ENCODE data around the gene EME2.
A peak's percentile ranks its signal among the peaks of the same experiment; 100 is the strongest.

The EME2 gene

GRCh38 chr16:1821861-1822611 is 49.4 kb downstream of the EME2 start:
- DNase-seq, result no peak

- no peak for DNase-seq
Measured at GRCh38 chr16:1822801-1823200, 50.2 kb downstream of the EME2 start.

GRCh38 chr16:1823821-1824220 is 51.2 kb downstream of the EME2 start:
- peak in 1 of 2 experiments; percentile 35 for DNase-seq

- DNase-seq, result no peak
Measured at GRCh38 chr16:1825381-1825863, 52.8 kb downstream of the EME2 start.
